GM21390 (cell line): ENCODE measurements around the gene EIF3I.

Experiments used
- ATAC-seq: cut with Tn5 transposase; IDR thresholded peaks from one replicate; pipeline ENCODE4 v1.9.1; 2021; ENCODE audit not compliant: unreplicated experiment

Gene EIF3I

DNA sequence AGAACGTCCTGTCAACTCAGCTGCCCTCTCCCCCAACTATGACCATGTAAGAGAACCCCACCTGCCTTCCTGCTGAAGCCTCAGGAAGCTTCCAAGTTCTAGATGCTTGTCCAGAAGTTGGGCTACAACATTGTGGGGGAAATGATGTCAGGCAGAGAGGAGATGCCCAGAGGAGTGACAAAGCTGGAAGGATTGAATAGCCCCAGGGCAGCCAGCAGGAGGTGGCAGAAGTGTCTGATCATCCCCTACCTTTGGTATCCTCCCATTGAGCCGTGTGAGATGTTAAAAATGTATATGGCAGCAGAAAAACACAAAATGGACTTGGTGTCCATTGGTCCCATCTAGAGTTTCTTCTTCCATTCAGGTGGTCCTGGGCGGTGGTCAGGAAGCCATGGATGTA, 6.6 kb downstream of the EIF3I start:
- no peak for ATAC-seq

DNA sequence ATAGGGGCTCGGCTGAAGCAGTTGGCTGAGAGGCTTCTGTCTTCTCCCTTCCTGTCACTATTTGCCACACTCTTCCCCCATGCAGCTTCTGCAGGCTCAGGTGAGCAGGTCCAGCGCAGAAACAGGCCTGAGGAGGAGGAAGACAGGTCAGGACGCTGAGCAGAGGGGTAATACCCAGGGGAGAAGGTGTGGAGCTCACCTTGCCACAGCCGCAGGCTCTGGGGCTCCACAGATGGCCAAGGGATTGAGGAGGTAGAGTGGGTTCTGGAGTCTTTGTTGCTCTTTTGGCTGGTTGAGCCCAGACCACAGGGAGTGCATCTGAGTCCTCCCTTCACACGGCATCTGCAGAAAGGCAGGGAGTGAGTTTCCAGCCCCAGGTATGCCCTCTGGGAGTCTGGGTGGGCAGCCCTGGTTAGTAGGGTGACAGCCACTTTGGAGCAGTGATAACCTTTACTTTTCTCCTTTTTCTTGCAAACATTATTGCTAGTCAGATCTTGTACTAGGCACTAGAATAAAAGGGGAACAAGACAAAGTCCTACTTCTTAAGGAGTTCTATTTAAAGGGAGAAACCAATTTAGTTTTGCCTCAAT, 9.7 kb downstream of the EIF3I start:
- ATAC-seq: no peak

GRCh38 chr1:32232558-32233304, 10.5 kb downstream of the EIF3I start:
- ATAC-seq: no peak

- no peak for ATAC-seq
Measured at GRCh38 chr1:32234792-32235191, 12.6 kb downstream of the EIF3I start.

- no peak for ATAC-seq
Measured at GRCh38 chr1:32239337-32239736, 17.1 kb downstream of the EIF3I start.

DNA sequence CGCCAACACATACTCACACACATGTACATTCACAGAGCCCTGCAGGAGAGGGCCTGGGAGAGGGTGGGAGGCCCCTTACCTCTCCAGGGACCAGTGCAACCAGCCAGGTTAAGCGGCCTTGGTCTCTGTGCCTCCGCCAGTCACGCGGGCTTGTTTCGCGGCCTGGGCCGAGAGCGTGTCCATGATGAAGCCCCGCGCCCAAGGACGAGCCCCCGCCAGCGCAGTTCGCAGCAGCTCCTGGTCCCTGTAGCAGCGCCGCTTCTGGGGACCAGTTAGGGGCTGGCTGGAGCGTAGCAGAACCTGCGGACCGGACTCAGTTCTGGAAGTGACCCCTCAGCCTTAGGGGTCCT, 17.6 kb downstream of the EIF3I start:
- no peak for ATAC-seq

GRCh38 chr1:32240140-32240951, 18.1 kb downstream of the EIF3I start:
- ATAC-seq: no peak

GRCh38 chr1:32241001-32241763, 19.0 kb downstream of the EIF3I start:
- ATAC-seq: no peak

GRCh38 chr1:32242341-32242851, 20.2 kb downstream of the EIF3I start:
- ATAC-seq: no peak

- no peak for ATAC-seq
Measured at GRCh38 chr1:32246888-32247273, 24.7 kb downstream of the EIF3I start, which contains the start of gene FAM167B. TSS of gene FAM167B (plus strand) at chr1:32247222. CDS start at chr1:32247422, 200 bp downstream.

GRCh38 chr1:32247452-32247851, 25.2 kb downstream of the EIF3I start:
- ATAC-seq: no peak

DNA sequence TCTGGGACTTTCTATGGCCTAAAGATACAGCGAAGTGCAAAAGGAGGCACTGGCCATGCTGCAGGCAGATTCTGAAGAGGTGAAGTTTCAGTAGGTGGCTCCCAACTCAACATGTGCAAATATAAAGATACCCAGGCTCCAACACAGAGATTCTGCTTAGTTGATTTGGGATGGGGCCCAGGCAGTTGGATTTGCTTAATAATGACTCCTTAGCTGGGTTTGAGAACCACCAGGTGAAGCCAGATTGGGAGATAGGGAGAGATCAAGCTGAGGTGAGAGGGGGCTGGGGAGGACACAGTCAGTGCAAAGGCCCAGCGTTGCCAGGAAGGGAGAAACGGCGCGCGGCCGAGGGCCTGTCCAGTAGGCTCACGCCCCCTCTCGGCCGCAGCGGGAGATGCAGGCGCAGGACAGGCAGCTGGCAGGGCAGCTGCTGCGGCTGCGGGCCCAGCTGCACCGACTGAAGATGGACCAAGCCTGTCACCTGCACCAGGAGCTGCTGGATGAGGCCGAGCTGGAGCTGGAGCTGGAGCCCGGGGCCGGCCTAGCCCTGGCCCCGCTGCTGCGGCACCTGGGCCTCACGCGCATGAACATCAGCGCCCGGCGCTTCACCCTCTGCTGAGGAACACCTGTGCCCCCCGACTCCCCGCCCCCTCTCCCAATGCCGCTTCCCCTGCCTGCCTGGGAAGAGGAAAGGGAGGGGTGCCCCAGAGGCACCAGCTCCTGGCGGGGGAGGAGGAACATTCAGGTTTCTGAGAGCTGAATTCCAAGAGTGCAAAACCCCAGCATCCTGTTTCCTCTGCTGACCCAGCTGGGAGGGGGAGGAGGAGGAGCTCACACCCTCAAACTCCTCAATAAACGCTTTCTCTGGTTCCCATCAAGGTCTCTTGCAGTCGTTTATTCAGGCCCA, 26.0 kb downstream of the EIF3I start:
- ATAC-seq: no peak

DNA sequence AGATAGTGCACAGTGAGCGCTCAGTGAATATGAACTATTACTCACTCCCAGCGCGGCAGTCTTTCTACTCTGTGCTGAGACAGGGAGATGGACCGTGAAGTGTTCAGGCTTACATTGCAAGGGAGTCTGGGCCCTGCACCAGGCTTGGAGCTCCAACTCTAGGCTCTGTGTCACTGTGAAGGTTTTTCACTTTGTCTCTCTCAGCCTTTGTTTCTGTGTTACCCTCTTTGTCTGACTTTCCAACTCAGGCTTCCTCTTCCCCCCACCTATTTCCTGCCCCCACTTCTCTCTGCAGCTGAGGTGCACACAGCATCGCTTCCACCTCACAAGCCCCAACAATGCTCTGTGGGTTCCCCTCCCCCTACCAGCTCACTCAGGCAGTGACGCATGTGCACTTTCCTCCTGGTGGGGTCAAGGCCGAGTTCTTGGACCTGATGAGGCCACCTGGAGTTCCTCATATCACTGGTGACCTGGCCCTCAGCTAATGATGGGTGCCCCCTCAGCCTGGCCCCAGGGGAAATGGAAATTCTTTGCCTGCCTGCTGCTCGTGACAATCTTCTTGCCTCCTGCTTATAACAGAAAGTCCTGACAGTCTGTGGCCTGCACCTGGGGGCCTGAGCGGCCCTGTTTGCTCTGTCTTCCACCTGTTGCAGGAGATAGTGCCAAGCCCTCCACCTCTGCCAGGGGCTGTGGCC, 27.8 kb downstream of the EIF3I start:
- ATAC-seq: peak; percentile 44

GRCh38 chr1:32250893-32251716, 28.9 kb downstream of the EIF3I start, which contains the start of gene LCK:
TSS of gene LCK (plus strand) at chr1:32251265. CDS start at chr1:32274330, 23,065 bp downstream.
- ATAC-seq: peak; percentile 30

- no peak for ATAC-seq
Measured at GRCh38 chr1:32255072-32256071, 33.2 kb downstream of the EIF3I start.

DNA sequence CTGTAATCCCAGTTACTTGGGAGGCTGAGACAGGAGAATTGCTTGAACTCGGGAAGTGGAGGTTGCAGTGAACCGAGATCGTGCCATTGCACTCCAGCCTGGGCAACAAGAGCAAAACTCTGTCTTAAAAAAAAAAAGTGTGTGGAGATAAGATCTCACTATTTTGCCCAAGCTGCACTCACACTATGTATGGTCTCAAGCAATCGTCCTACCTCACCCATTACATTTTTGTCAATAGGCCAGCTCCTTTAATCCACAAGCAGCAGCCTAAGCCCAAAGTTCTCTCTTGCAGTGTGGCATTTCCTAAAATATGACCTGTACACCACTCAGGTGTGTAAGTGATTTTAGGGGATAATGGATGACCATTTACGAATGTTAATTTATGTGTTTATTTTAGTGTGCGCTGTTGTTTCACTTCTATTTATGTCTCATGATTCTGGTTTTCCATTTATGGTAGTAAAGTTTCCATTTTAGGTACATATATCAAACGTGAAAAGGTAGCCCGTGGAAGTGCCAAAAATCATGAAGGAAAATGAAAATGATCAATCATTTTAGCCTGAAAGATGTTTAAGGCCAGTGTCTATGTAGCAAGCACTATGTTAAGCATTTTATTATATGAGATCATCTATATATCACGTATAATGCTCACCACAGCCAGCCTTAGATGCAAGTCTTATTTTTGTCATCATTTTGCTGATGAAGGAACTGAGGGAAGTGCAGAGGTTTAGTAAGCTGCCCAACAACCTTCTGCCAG, 34.4 kb downstream of the EIF3I start:
- ATAC-seq: no peak

- ATAC-seq: no peak
Measured at GRCh38 chr1:32257227-32257508, 35.0 kb downstream of the EIF3I start.
